ENCODE measurements around the gene DMRT3.

Gene DMRT3

GRCh38 chr9:942805-943580, 33.5 kb upstream of the DMRT3 start:
- H3K4me3 ChIP-seq (replicated peaks; ENCODE audit: low read depth, low read length), result no peak overlapping the region
- no peak for TF ChIP-seq CTCF (IDR thresholded peaks at IDR 0.05; ENCODE audit: low read depth, low read length, missing control alignments)
- DNase-seq (ENCODE audit: extremely low read depth, low read depth), result no peak

- no peak for DNase-seq (ENCODE audit: extremely low read depth, low read depth)
- TF ChIP-seq CTCF (IDR thresholded peaks at IDR 0.05; ENCODE audit: low read depth, low read length, missing control alignments), result no peak
- H3K4me3 ChIP-seq (replicated peaks; ENCODE audit: low read depth, low read length), result no peak overlapping the region
These were observed 28.5 kb upstream of the DMRT3 start for GRCh38 chr9:947985-948384.

- no peak for TF ChIP-seq CTCF (IDR thresholded peaks at IDR 0.05; ENCODE audit: low read depth, low read length, missing control alignments)
- H3K4me3 ChIP-seq (replicated peaks; ENCODE audit: low read depth, low read length), result no peak overlapping the region
- no peak for DNase-seq (ENCODE audit: extremely low read depth, low read depth)
These were observed 28.0 kb upstream of the DMRT3 start for GRCh38 chr9:948497-948896.

- no peak for DNase-seq (ENCODE audit: extremely low read depth, low read depth)
- no peak overlapping the region for H3K4me3 ChIP-seq (replicated peaks; ENCODE audit: low read depth, low read length)
- TF ChIP-seq CTCF (IDR thresholded peaks at IDR 0.05; ENCODE audit: low read depth, low read length, missing control alignments), result no peak
These were observed 26.3 kb upstream of the DMRT3 start for GRCh38 chr9:950139-950538.

GRCh38 chr9:952546-952945, 23.9 kb upstream of the DMRT3 start:
- H3K4me3 ChIP-seq (replicated peaks; ENCODE audit: low read depth, low read length), result no peak overlapping the region
- DNase-seq (ENCODE audit: extremely low read depth, low read depth), result no peak
- TF ChIP-seq CTCF (IDR thresholded peaks at IDR 0.05; ENCODE audit: low read depth, low read length, missing control alignments), result no peak

- TF ChIP-seq CTCF (IDR thresholded peaks at IDR 0.05; ENCODE audit: low read depth, low read length, missing control alignments), result no peak
- no peak overlapping the region for H3K4me3 ChIP-seq (replicated peaks; ENCODE audit: low read depth, low read length)
- no peak for DNase-seq (ENCODE audit: extremely low read depth, low read depth)
These were observed 17.4 kb upstream of the DMRT3 start for GRCh38 chr9:959105-959504.

GRCh38 chr9:959914-960313, 16.5 kb upstream of the DMRT3 start:
- no peak overlapping the region for H3K4me3 ChIP-seq (replicated peaks; ENCODE audit: low read depth, low read length)
- TF ChIP-seq CTCF (IDR thresholded peaks at IDR 0.05; ENCODE audit: low read depth, low read length, missing control alignments), result no peak
- DNase-seq (ENCODE audit: extremely low read depth, low read depth), result no peak

Data from HFF-Myc (cell line).